PFSK-1 (cell line): Measurements from ENCODE around the gene C1RL.

Source experiments
- FOXP2 ChIP-seq: optimal IDR thresholded peaks from 2 replicates; pipeline ENCODE3; 2011; ENCODE audit warnings: borderline replicate concordance, control low read depth, inconsistent platforms; ENCODE audit not compliant: insufficient read depth; ENCODE audit errors: extremely low read length, extremely low read depth
- POLR2AphosphoS5 ChIP-seq: IDR thresholded peaks from 2 replicates; pipeline ENCODE4 v1.6.1; 2012; ENCODE audit warnings: low read depth, mild to moderate bottlenecking, control low read depth, low read length, moderate library complexity
- REST ChIP-seq, 2 experiments: IDR thresholded peaks; 2 replicates each; pipeline versions ENCODE4 v1.6.1 to v1.8.0; 2011 to 2012; ENCODE audit warnings: low read depth in 2 of 2, low read length in 2 of 2, control low read depth in 1 of 2, inconsistent platforms in 1 of 2, mild to moderate bottlenecking in 1 of 2, moderate library complexity in 1 of 2; ENCODE audit not compliant: insufficient read depth in 1 of 2
- SIN3A ChIP-seq: IDR thresholded peaks from 2 replicates; pipeline ENCODE4 v1.6.1; 2012; ENCODE audit warnings: mild to moderate bottlenecking, low read length, moderate library complexity, borderline replicate concordance; ENCODE audit not compliant: insufficient read depth
- TAF1 ChIP-seq: IDR thresholded peaks from 2 replicates; pipeline ENCODE4 v1.6.1; 2012; ENCODE audit warnings: low read length, control low read depth, borderline replicate concordance; ENCODE audit not compliant: insufficient read depth

Gene C1RL

GRCh38 chr12:7089196-7089871, 19.7 kb downstream of the C1RL start:
- TF ChIP-seq SIN3A (no peak), REST (IDR thresholded peaks at IDR 0.05; ENCODE audit: insufficient read depth in 1 of 2, low read depth in 2 of 2, low read length in 2 of 2) (no peak), TAF1 (no peak), POLR2AphosphoS5 (no peak), FOXP2 (no peak)

GRCh38 chr12:7083125-7083524, 25.9 kb downstream of the C1RL start:
- TF ChIP-seq FOXP2 (no peak), POLR2AphosphoS5 (no peak), SIN3A (no peak), TAF1 (no peak), REST (IDR thresholded peaks at IDR 0.05; ENCODE audit: insufficient read depth in 1 of 2, low read depth in 2 of 2, low read length in 2 of 2) (no peak)

GRCh38 chr12:7081037-7081436, 28.0 kb downstream of the C1RL start:
- TF ChIP-seq SIN3A = no peak
- TF ChIP-seq FOXP2 = no peak
- TF ChIP-seq REST (IDR thresholded peaks at IDR 0.05; ENCODE audit: insufficient read depth in 1 of 2, low read depth in 2 of 2, low read length in 2 of 2) = no peak
- no peak for TF ChIP-seq TAF1
- no peak for TF ChIP-seq POLR2AphosphoS5

- TF ChIP-seq POLR2AphosphoS5 (no peak), REST (IDR thresholded peaks at IDR 0.05; ENCODE audit: insufficient read depth in 1 of 2, low read depth in 2 of 2, low read length in 2 of 2) (no peak), FOXP2 (no peak), TAF1 (no peak), SIN3A (no peak)
Measured at GRCh38 chr12:7079826-7080125, 29.2 kb downstream of the C1RL start.

GRCh38 chr12:7078163-7078562, 30.9 kb downstream of the C1RL start:
- TF ChIP-seq FOXP2 (no peak), POLR2AphosphoS5 (no peak), SIN3A (no peak), TAF1 (no peak), REST (IDR thresholded peaks at IDR 0.05; ENCODE audit: insufficient read depth in 1 of 2, low read depth in 2 of 2, low read length in 2 of 2) (no peak)
